HG02943 (cell line): ENCODE results near the gene DISP3.

ENCODE experiments used
- ATAC-seq: cut with Tn5 transposase; IDR thresholded peaks from one replicate; pipeline ENCODE4 v1.9.1; 2021; ENCODE audit warnings: mild to moderate bottlenecking, low read depth, moderate library complexity; ENCODE audit not compliant: unreplicated experiment

The DISP3 gene

GRCh38 chr1:11540773-11541160 is 61.8 kb downstream of the DISP3 start:
- no peak for ATAC-seq

- no peak for ATAC-seq
Measured at GRCh38 chr1:11541236-11541635, 62.3 kb downstream of the DISP3 start.

- ATAC-seq = no peak
Measured at GRCh38 chr1:11541956-11542355, 63.0 kb downstream of the DISP3 start.

GRCh38 chr1:11543392-11543791 is 64.4 kb downstream of the DISP3 start:
- no peak for ATAC-seq

- no peak for ATAC-seq
Measured at GRCh38 chr1:11543796-11544195, 64.8 kb downstream of the DISP3 start.

- ATAC-seq = no peak
Measured at GRCh38 chr1:11546456-11546855, 67.5 kb downstream of the DISP3 start.

GRCh38 chr1:11550664-11551283 is 71.8 kb downstream of the DISP3 start:
- ATAC-seq = no peak

GRCh38 chr1:11558276-11558675 is 79.3 kb downstream of the DISP3 start:
- ATAC-seq = no peak

GRCh38 chr1:11558871-11559590 is 80.1 kb downstream of the DISP3 start:
- ATAC-seq = no peak

- no peak for ATAC-seq
Measured at GRCh38 chr1:11559591-11559970, 80.6 kb downstream of the DISP3 start.

- no peak for ATAC-seq
Measured at GRCh38 chr1:11560061-11560460, 81.1 kb downstream of the DISP3 start.

GRCh38 chr1:11561740-11562139 is 82.8 kb downstream of the DISP3 start:
- ATAC-seq = no peak

- ATAC-seq = no peak
Measured at GRCh38 chr1:11562664-11563063, 83.7 kb downstream of the DISP3 start.

- no peak for ATAC-seq
Measured at GRCh38 chr1:11563560-11564069, 84.7 kb downstream of the DISP3 start.

GRCh38 chr1:11564237-11564636 is 85.3 kb downstream of the DISP3 start:
- ATAC-seq = no peak

GRCh38 chr1:11566042-11566850 is 87.3 kb downstream of the DISP3 start:
- ATAC-seq = no peak

GRCh38 chr1:11567244-11568065 is 88.5 kb downstream of the DISP3 start:
- ATAC-seq = no peak

- no peak for ATAC-seq
Measured at GRCh38 chr1:11568687-11569086, 89.7 kb downstream of the DISP3 start.

GRCh38 chr1:11569551-11569950 is 90.6 kb downstream of the DISP3 start:
- ATAC-seq = no peak

- ATAC-seq = no peak
Measured at GRCh38 chr1:11569954-11570353, 91.0 kb downstream of the DISP3 start.
